H1 (cell line): ENCODE measurements around the gene DNAH1. TPM values are rescaled to one million over a fixed set of nuclear protein-coding genes. Genes with fewer than 3 reads are reported as not detected.

ENCODE experiments used
- CTBP2 ChIP-seq: IDR thresholded peaks from 2 replicates; pipeline ENCODE4 v1.7.0; 2011; ENCODE audit warnings: borderline replicate concordance, mild to moderate bottlenecking, moderate library complexity, mixed read lengths, low read length; ENCODE audit not compliant: insufficient read depth, insufficient read length
- CTCF ChIP-seq, 3 experiments: IDR thresholded peaks; 1 replicate in 2 of 3; 2 replicates in 1 of 3; pipeline versions ENCODE4 v1.5.1 to v1.6.1; 2011; ENCODE audit warnings: low read length in 3 of 3, mild to moderate bottlenecking in 3 of 3, inconsistent platforms in 2 of 3, low read depth in 1 of 3, moderate library complexity in 1 of 3; ENCODE audit not compliant: insufficient read depth in 1 of 3; ENCODE audit errors: control extremely low read depth in 1 of 3
- SRF ChIP-seq: IDR thresholded peaks from 2 replicates; pipeline ENCODE4 v1.6.1; 2011; ENCODE audit warnings: mild to moderate bottlenecking, low read depth, low read length, moderate library complexity
- TAF7 ChIP-seq: optimal IDR thresholded peaks from 2 replicates; pipeline ENCODE3; 2011; ENCODE audit warnings: low read depth, mild to moderate bottlenecking, inconsistent platforms, low read length, moderate library complexity, borderline replicate concordance
- polyA plus RNA-seq, 7 experiments: library from polyadenylated mRNA; depleted of rRNA in 3 of 7; stranded (reverse) in 5 of 7; unstranded in 2 of 7; fragments of >200 nt in 5 of 7; fragments of 200-250 nt in 2 of 7; gene quantifications; 1 replicate in 5 of 7; 2 replicates in 1 of 7; 4 replicates in 1 of 7; pipeline versions ENCODE4 v1.2.1 to v1.2.3, GENCODE V29; 2011 to 2013; ENCODE audit warnings: missing spikeins in 2 of 7, mixed read lengths in 2 of 7
- total RNA-seq: library from RNA; stranded (reverse); fragmentation: NEBNext Ultra II Directional; extraction: Animal tissue kit (Norgen Biotek cat#: 25700); gene quantifications from 2 replicates; pipeline ENCODE4 v1.2.1, GENCODE V29; 2021

The DNAH1 gene
- total and polyA plus RNA-seq, 2 of the 8 experiments (the other 6 are each of a cell fraction or from before 2014, with no cell fraction given) = 1.0 to 1.5 TPM

GRCh38 chr3:52357151-52358080 is 41.3 kb downstream of the DNAH1 start (continued):
- TF ChIP-seq CTCF (IDR thresholded peaks at IDR 0.05; ENCODE audit: control extremely low read depth in 1 of 3, insufficient read depth in 1 of 3, low read depth in 1 of 3, low read length in 3 of 3) = no peak
- TF ChIP-seq SRF = no peak
- no peak for TF ChIP-seq CTBP2
- TF ChIP-seq TAF7 = no peak
